ENCODE results near the gene MYL11.
A peak's percentile ranks its signal among the peaks of the same experiment; 100 is the strongest.
"Not testable (repeated sequence)": the region's sequence is repeated elsewhere in the genome, so short reads cannot be mapped to it uniquely, and the experiment has no call there.

The MYL11 gene, protein sequence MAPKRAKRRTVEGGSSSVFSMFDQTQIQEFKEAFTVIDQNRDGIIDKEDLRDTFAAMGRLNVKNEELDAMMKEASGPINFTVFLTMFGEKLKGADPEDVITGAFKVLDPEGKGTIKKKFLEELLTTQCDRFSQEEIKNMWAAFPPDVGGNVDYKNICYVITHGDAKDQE

GRCh38 chr16:30374538-30374937, at the start of gene MYL11:
MYL11 (plus strand) TSS chr16:30374802; CDS start chr16:30374858, 56 bp downstream.
- no peak for DNase-seq

DNA sequence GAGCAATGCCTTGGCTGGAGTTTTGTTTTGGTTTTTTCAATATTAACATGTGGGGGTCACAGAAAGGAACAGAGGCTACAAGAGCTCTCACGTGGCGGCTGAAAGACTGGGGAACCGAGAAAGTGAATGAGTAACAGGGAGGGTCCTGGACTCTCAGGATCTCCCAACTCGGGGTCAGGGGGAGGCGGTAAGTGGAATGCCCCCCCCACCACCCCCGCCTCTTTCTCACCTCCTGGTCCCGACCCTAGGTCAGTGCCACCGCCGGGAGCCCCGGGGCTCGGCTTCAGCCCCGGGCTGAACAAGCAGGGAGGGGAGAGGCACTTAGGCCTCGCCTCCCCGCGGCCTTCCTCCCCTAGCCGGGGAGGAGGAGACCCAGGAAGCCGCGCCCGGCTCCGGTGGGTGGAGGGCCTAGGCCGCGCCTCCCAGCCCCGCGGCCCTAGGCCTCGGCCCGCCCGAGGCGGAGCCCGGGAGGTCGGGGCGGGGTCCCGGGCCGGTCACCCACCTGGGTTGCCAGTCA, 40.1 kb upstream of the MYL11 start:
- peak; percentile 83 for DNase-seq

- peak; percentile 79 for DNase-seq
Observed at GRCh38 chr16:30335028-30335597, 39.5 kb upstream of the MYL11 start.

DNA sequence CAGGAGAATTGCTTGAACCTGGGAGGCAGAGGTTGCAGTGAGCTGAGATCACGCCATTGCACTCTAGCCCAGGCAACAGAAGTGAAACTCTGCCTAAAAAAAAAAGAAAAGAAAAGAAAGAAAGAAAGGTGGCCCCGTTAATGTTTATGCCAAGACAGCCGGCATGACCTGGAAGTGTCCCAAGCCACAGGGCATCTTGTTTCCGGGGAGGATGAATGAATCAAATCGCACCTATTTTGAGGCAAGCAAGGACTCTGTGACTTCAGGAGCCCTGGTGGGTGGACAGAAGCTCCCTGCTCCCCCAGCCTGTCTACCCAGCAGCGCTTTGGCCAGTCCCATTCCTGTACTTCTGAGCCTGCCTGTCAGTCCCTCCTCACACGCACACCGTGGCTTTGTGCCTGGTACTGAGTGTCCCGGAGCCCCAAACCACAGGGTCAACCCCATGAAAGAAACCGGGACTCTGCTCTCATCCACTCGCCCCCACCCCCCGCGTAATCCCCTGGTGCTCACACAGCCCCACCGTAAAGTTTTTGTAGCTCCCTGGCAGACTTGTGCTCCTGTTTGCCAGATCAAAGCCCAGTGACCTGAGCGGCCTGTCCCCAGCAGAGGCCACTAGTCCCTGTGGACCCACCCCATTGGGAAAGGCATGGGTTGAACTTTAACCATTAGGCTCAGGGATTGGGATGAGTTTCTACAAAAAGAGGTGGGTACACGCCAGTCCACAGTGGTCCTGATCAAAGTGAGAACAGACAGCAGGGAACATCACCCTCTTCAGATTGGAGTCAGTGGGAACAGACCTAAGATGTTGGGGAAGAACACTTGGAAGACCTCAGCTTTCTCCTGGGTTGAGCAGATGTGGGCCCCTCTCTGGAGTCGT, 38.8 kb upstream of the MYL11 start:
- peak; percentile 55 for DNase-seq

GRCh38 chr16:30337964-30338357, 36.6 kb upstream of the MYL11 start:
- DNase-seq, result not testable (repeated sequence)

GRCh38 chr16:30338715-30339114, 35.9 kb upstream of the MYL11 start:
- not testable (repeated sequence) for DNase-seq

DNA sequence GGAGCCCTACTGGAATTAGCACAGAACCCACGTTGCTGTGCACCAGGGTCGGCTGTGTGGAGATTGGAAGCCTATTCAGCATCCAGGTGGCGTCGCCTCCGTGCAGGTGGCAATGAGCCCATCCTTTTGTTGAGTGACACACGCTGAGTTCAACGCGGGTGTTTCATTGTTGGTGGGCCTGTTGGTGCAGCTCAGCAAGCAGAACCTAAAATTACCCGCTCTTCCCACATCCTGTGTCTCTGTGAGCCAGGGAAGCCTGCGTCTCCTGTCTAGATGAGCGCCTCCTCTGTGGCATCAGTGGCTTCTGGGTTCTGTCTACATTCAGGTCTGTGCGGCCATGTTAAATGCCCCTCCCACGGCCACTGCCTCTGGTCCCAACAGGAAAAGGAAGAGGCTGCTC, 34.0 kb upstream of the MYL11 start:
- DNase-seq, result no peak

GRCh38 chr16:30341971-30342370, 32.6 kb upstream of the MYL11 start:
- DNase-seq, result not testable (repeated sequence)

- no peak for DNase-seq
Observed at GRCh38 chr16:30342751-30343490, 31.7 kb upstream of the MYL11 start.

- not testable (repeated sequence) for DNase-seq
Observed at GRCh38 chr16:30343491-30343820, 31.1 kb upstream of the MYL11 start.

- DNase-seq, result no peak
Observed at GRCh38 chr16:30346286-30346685, 28.3 kb upstream of the MYL11 start.

- no peak for DNase-seq
Observed at GRCh38 chr16:30348113-30348512, 26.5 kb upstream of the MYL11 start.

DNA sequence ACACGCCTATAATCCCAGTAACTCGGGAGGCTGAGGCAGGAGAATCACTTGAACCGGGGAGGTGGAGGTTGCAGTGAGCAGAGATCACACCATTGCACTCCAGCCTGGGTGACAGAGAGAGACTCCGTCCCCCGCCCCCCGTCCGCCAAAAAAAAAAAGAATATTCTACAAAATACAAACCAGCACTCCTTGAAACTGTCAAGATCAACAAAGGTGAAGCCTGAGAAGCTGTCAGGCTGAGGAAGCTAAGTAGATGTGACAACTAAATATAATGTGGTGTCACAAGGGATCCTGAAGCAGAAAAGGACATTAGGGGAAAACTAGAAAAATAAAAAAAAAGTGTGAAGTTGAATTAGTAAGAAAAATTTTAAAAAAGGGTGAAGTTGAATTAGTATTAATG, 25.7 kb upstream of the MYL11 start:
- DNase-seq, result no peak

GRCh38 chr16:30349675-30350074, 24.9 kb upstream of the MYL11 start:
- DNase-seq, result no peak

GRCh38 chr16:30350134-30350871, 24.3 kb upstream of the MYL11 start:
- no peak for DNase-seq

- DNase-seq, result no peak
Observed at GRCh38 chr16:30351001-30351441, 23.6 kb upstream of the MYL11 start.

DNA sequence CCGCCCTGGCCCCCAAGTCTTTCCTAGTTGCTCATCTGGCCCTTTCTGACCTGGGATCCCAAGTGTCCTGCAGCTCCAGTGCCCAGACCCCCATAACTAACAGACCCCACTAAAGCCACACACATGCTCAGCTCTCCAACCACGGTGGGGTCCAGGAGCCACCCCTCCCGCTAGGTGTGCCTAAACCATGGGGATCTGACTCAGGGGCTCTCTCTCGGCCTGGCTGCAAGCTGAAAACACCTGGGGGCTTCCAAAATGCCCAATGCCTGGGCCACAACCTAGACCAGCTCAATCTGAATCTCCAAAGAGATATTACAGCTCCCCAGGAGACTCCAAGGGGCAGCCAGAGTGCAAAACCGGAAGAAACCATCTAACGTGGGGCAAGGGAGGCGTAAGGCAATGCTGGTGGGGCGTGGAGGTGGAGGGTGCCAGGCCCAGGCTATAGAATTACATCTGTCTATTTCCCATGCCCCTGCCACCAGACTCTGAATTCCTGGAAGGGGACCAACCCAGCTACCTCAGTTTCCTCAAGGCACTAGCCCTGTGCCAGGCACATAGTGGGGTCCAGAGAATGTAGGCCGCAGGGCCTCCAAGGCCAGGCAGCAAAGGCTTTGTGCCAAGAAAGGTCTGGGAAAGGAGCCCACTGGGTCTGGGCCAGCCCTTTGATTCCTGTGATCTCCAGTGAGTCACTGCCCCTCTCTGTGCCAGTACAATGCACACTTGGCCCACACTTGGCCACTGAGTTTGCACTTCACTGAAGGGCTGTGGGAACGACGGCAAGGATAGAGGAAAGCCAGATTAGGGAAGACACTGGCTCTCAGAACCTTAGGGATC, 22.8 kb upstream of the MYL11 start:
- DNase-seq, result peak; percentile 83

DNA sequence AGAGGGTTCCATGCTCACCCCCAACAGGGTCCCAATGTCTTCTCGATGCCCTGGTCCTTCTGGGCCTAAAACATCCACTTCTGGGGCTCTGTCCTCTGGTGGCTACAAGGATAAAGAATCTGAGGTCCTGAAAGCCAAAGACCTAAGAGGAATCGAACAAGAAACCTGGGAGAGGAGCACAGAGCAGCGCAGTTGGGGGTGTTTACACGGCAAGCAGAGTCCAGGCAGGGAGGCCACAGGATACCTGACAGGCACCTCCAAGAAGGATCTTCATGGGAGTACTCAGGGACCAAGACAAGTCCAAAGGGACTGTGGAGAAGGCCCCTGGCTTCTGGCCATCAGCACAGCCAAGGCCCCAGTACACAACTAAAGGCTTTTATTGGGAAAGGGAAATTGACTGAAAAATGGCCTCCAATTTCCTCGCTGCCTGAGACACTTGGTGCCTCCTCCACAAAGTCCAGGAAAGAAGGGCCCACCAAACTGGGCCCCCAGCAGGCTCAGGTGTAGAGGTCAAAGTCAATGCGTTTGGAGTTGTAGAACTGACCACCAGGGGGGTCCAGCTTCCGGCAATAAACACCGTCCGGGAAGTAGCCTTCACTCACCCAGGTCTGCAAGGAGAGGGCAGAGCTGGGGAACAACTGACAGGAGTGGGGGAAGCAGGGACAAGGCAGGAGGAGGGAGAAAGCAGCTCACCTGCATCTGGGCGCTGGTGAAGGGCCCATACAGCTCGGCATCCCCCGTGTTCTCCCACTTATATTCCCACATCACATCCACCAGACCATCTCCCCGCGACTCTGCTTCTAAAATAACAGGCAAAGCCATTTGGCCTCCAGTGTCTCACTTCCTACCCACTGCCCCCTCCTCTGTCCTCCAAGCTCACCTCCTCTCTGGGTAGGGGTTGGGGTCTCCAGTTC, 21.9 kb upstream of the MYL11 start:
- DNase-seq, result no peak

GRCh38 chr16:30353438-30354129, 21.0 kb upstream of the MYL11 start:
- no peak for DNase-seq

All from EL (cell line).